ENCODE data around the gene ASB7.

GRCh38 chr15:100671858-100672543 lies 69.6 kb downstream of the ASB7 start:
- TF ChIP-seq REST (tag by site-specific recombination; IDR thresholded peaks at IDR 0.05) (no peak), INSM2 (tag by site-specific recombination; IDR thresholded peaks at IDR 0.05) (no peak), CTCF (tag by site-specific recombination; IDR thresholded peaks at IDR 0.05) (no peak), ZNF560 (tag by site-specific recombination; IDR thresholded peaks at IDR 0.05; ENCODE audit: borderline replicate concordance) (no peak), ZNF639 (tag by site-specific recombination; IDR thresholded peaks at IDR 0.05) (no peak), ZBTB11 (tag by site-specific recombination; conservative IDR thresholded peaks at IDR 0.05; ENCODE audit: low read depth) (no peak), ZNF391 (tag by site-specific recombination; IDR thresholded peaks at IDR 0.05; ENCODE audit: borderline replicate concordance, low read depth) (no peak)

Measured in HEK293 (cell line).